Panc1 (cell line): ENCODE results near the gene RFC5.

Source experiments
- CTCF ChIP-seq: fragments of 450-650 bp; IDR thresholded peaks from 2 replicates; pipeline ENCODE4 v1.5.1; 2017; ENCODE audit warnings: mild to moderate bottlenecking
- POLR2AphosphoS5 ChIP-seq: IDR thresholded peaks from 2 replicates; pipeline ENCODE4 v1.6.1; 2012; ENCODE audit warnings: mild to moderate bottlenecking, low read depth, low read length, moderate library complexity
- REST ChIP-seq, 2 experiments: IDR thresholded peaks; 2 replicates each; pipeline ENCODE4 v1.6.1; 2011 to 2012; ENCODE audit warnings: low read depth in 2 of 2, control low read depth in 1 of 2, low read length in 1 of 2, mild to moderate bottlenecking in 1 of 2, moderate library complexity in 1 of 2; ENCODE audit not compliant: insufficient read depth in 1 of 2
- TCF7L2 ChIP-seq: IDR thresholded peaks from 2 replicates; pipeline ENCODE4 v1.6.1; 2011; ENCODE audit warnings: mild to moderate bottlenecking, low read depth, low read length, inconsistent platforms

GRCh38 chr12:118010903-118011302 is 5.6 kb upstream of the RFC5 start:
- no peak for TF ChIP-seq CTCF
- no peak for TF ChIP-seq TCF7L2
- TF ChIP-seq REST (IDR thresholded peaks at IDR 0.05; ENCODE audit: insufficient read depth in 1 of 2, low read depth in 2 of 2, low read length in 1 of 2) = no peak
- TF ChIP-seq POLR2AphosphoS5 = no peak
